ENCODE measurements around the gene PHF1. TPM values are rescaled to one million over a fixed set of nuclear protein-coding genes. Genes with fewer than 3 reads are reported as not detected.

Gene PHF1
- polyA plus RNA-seq, 1 experiment: 54.6 TPM

DNA sequence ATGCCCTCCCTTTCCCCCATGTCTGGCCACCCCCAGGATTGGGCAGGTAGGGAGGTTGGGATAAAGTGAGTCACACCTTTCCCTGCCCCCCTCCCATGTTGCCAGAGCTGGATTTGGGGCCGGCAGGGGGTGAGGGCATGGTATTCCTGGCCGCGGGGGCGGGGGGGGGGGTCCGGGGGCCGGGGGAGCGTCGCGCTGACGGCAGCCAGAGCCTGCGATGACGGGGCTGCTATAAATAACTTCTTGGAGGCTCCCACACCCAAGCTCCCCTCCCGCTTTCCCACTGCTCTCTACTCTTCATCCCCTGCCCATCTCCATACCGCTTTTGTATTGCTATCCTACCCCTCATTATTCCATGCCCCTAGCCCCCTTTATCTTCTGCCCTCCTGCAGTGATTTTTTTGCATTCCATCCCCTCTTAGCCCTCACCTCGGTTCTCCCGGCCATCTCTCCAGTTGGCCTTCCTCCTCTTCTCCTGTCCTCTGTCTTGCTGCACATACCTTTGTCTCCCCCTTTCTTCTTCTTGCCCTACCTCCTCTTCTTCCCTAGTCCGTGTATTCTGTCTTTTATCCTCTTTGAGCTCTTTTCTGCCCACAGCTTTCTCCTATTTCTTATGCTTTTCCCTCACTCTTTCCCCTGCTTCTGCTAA, 22.9 kb downstream of the PHF1 start:
- ChIA-PET POLR2A (no interaction called here), CTCF (interaction anchor here (0.5 kb wide), 1 partner anchor 320 kb away, joined by 3 read pairs; no protein-coding TSS in a partner anchor)
- Histone ChIP-seq H3K27me3 (ENCODE audit: control insufficient read depth, insufficient read depth, low read length) (no peaks in the 10 kb centered on the region), H3K4me3 (ENCODE audit: low read depth, low read length) (no peak overlapping the region), H3K36me3 (ENCODE audit: control insufficient read depth, insufficient read depth, low read length) (peaks cover 29% of the 10 kb centered on the region)
- DNase-seq (ENCODE audit: low read depth): no peak
- TF ChIP-seq, protein P1, sequence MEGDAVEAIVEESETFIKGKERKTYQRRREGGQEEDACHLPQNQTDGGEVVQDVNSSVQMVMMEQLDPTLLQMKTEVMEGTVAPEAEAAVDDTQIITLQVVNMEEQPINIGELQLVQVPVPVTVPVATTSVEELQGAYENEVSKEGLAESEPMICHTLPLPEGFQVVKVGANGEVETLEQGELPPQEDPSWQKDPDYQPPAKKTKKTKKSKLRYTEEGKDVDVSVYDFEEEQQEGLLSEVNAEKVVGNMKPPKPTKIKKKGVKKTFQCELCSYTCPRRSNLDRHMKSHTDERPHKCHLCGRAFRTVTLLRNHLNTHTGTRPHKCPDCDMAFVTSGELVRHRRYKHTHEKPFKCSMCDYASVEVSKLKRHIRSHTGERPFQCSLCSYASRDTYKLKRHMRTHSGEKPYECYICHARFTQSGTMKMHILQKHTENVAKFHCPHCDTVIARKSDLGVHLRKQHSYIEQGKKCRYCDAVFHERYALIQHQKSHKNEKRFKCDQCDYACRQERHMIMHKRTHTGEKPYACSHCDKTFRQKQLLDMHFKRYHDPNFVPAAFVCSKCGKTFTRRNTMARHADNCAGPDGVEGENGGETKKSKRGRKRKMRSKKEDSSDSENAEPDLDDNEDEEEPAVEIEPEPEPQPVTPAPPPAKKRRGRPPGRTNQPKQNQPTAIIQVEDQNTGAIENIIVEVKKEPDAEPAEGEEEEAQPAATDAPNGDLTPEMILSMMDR (IDR thresholded peaks at IDR 0.05; ENCODE audit: insufficient read depth, low read depth, low read length): no peak

DNA sequence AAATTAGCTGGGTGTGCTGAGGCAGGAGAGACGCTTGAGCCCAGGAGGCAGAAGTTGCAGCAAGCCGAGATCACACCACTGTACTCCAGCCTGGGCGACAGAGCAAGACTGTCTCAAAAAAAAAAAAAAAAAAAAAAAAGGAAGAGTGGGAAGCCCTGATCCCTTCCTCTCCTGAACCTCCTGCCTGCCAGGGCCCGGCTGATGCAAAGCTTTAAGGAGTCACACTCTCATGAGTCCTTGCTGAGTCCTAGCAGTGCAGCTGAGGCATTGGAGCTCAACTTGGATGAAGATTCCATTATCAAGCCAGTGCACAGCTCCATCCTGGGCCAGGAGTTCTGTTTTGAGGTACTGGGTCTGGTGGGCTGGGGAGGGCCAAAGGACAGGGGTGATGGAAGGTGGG, 24.1 kb downstream of the PHF1 start:
- ChIA-PET CTCF (interaction anchor here (2.4 kb wide), 1 partner anchor 9 kb away, joined by 8 read pairs; no protein-coding TSS in a partner anchor), POLR2A (no interaction called here)
- no peak for DNase-seq (ENCODE audit: low read depth)
- no peaks in the 10 kb centered on the region for H3K27me3 ChIP-seq (ENCODE audit: control insufficient read depth, insufficient read depth, low read length)
- TF ChIP-seq, protein P1 (IDR thresholded peaks at IDR 0.05; ENCODE audit: insufficient read depth, low read depth, low read length): no peak
- H3K36me3 ChIP-seq (ENCODE audit: control insufficient read depth, insufficient read depth, low read length): peaks cover 32% of the 10 kb centered on the region
- H3K4me3 ChIP-seq (ENCODE audit: low read depth, low read length): no peak overlapping the region

- Histone ChIP-seq H3K36me3 (ENCODE audit: control insufficient read depth, insufficient read depth, low read length) (peaks cover 47% of the 10 kb centered on the region), H3K27me3 (ENCODE audit: control insufficient read depth, insufficient read depth, low read length) (no peaks in the 10 kb centered on the region), H3K4me3 (ENCODE audit: low read depth, low read length) (no peak overlapping the region)
- DNase-seq (ENCODE audit: low read depth): no peak
- TF ChIP-seq, protein P1 (IDR thresholded peaks at IDR 0.05; ENCODE audit: insufficient read depth, low read depth, low read length): no peak
- CTCF ChIA-PET: no interaction called here
- POLR2A ChIA-PET: no interaction called here
Measured at GRCh38 chr6:33437666-33438065, 26.9 kb downstream of the PHF1 start.

DNA sequence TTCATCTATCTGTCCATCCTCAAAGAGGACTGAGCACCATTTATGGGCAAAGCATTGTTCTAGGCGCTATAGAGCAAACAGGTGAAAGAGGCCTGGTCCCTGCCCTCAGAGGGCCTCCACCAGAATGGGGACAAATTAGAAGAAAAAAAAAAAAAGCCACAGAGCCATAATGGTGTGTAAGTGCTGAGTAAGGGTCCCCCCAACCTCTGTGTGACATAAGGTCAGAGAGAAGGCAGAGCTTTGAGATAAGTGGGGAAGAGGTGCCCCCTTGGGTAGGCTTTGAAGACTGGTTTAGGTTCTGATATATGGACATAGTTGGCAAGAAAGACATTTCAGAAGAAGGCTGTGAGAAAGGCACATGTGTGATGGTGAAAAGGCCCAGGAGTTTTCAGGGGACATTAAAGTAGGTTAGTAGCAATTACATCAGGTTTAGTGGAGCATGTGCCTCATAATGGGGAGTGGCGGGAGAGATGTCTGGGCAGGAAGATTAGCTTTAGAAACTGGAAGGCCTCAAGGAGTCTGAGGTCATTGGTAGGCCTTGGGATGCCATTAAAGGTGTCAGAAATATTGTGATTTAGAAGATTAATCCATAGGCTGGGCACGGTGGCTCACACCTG, 28.3 kb downstream of the PHF1 start:
- no peak for DNase-seq (ENCODE audit: low read depth)
- H3K36me3 ChIP-seq (ENCODE audit: control insufficient read depth, insufficient read depth, low read length): peaks cover 47% of the 10 kb centered on the region
- POLR2A ChIA-PET: interaction anchor here (0.7 kb wide), 1 partner anchor 141 kb away, joined by 4 read pairs; the partner anchor contains the start of gene BAK1
- CTCF ChIA-PET: interaction anchor here (0.8 kb wide), 1 partner anchor 11 kb away, joined by 3 read pairs; no protein-coding TSS in a partner anchor
- no peaks in the 10 kb centered on the region for H3K27me3 ChIP-seq (ENCODE audit: control insufficient read depth, insufficient read depth, low read length)
- no peak overlapping the region for H3K4me3 ChIP-seq (ENCODE audit: low read depth, low read length)
- TF ChIP-seq, protein P1 (IDR thresholded peaks at IDR 0.05; ENCODE audit: insufficient read depth, low read depth, low read length): no peak

DNA sequence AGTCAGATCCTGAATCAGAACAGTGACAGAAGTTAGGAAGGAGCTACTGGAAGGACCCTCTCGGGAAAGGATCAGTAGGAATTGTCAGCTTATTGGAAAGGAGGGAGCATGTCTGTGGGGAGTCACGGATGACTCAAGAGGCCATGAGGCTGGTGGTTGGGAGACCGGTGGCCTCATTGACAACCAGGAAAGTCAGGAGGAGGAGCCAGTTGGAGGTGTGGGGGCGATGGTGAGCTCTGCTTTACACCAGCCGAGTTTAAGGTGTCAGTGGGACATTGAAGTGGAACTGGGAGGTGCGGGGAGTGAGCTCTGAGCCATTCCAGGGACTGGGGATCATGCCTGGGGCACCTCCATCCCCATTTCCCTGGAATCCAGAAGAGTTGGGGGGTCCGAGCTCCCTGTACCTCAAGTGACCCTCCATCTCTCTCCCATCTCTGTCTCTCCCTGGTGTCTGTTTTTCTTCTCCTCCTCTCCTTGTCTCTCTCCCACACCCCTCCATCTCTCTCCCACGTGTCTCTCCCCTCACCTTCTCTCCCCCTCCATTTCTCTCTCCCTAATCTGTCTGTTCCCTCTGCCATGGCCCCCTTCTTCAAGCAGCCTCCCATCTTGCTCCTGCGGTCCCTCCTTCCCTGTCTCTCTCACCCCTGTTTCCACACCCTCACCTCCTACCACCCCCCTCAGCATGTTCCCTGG, 29.3 kb downstream of the PHF1 start:
- ChIA-PET CTCF (no interaction called here), POLR2A (interaction anchor here (0.7 kb wide), 1 partner anchor 140 kb away, joined by 4 read pairs; the partner anchor contains the start of gene BAK1)
- no peak for DNase-seq (ENCODE audit: low read depth)
- Histone ChIP-seq H3K27me3 (ENCODE audit: control insufficient read depth, insufficient read depth, low read length) (no peaks in the 10 kb centered on the region), H3K36me3 (ENCODE audit: control insufficient read depth, insufficient read depth, low read length) (peaks cover 50% of the 10 kb centered on the region), H3K4me3 (ENCODE audit: low read depth, low read length) (no peak overlapping the region)
- TF ChIP-seq, protein P1 (IDR thresholded peaks at IDR 0.05; ENCODE audit: insufficient read depth, low read depth, low read length): no peak

Data from BJ (cell line).